Measurements from ENCODE around the gene LARGE2. TPM values are rescaled to one million over a fixed set of nuclear protein-coding genes. Genes with fewer than 3 reads are reported as not detected.

LARGE2 gene
- total RNA-seq, 1 experiment from 2014 or later: 108 TPM

DNA sequence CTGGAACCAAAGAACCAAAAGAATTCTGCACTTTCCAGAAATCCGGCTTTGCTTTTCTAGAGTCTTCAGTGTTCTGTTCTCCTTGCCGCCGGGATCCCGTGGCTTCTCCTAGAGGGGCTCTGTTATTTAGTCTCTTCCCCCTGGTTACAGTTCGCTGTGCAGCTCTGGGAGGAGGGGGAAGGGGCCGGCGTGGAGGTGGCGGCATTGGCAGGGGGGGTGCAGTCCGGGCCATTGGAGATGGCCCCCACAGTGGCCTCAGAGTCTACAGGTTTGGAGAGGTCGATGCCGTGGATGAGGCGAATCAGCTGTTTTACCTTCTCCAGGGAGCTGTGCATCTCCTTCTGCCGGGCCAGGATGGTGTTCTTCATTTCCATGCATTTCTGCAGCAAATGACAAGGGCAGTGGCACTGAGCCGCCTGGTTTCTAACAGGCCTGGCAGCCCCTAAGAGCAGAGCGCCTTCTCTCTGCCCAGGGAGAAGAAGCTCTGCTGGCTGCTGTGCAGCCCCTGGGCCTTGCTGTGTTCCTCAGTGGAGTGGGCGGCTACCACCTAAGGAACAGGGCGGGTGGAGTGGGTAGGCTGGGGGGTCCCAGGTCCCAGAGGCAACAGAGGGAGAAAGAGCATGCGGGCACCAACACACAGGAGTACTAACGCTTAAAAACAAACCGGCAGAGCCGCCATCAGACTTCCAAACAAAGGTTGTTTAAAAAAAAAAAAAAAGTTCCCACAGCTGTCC, 11.6 kb downstream of the LARGE2 start:
- Mint-ChIP-seq H3K27ac (no peak overlapping the region; a peak in 2 of 7 replicates), H3K9me3 (no peaks in the 10 kb centered on the region), H3K27me3 (ENCODE audit: low read depth) (no peaks in the 10 kb centered on the region), H3K4me1 (peaks cover 15 to 25% of the 10 kb centered on the region in 2 experiments), H3K4me3 (no peak overlapping the region), H3K36me3 (ENCODE audit: insufficient read depth in 1 of 3, low read depth in 3 of 3) (peaks cover 0 to 44% (median 43%) of the 10 kb centered on the region in 3 experiments)
- Histone ChIP-seq H2BK20ac (ENCODE audit: low read depth, low read length, poor library complexity, severe bottlenecking) (no peak overlapping the region), H3K79me2 (ENCODE audit: insufficient read depth, low read length) (no peaks in the 10 kb centered on the region), H3T11ph (ENCODE audit: low read length) (no peak overlapping the region), H3K27me3 (ENCODE audit: insufficient read depth, low read length) (no peaks in the 10 kb centered on the region), H3K23ac (ENCODE audit: insufficient read length, low read depth, low read length) (no peak overlapping the region), H3K4ac (ENCODE audit: low read depth, low read length) (no peak overlapping the region), H2BK15ac (ENCODE audit: low read depth, low read length) (no peak overlapping the region), H2BK120ac (ENCODE audit: low read depth, low read length, poor library complexity, severe bottlenecking) (no peak overlapping the region), H3K23me2 (ENCODE audit: insufficient read length, low read depth, low read length, poor library complexity, severe bottlenecking) (no peaks in the 10 kb centered on the region), H4K8ac (replicated peaks; ENCODE audit: insufficient read length, low read depth, low read length) (no peak overlapping the region), H4K91ac (ENCODE audit: insufficient read length, low read depth, low read length) (no peak overlapping the region), H3K9ac (ENCODE audit: extremely low read depth, insufficient read length, low read length) (no peak overlapping the region), H4K20me1 (ENCODE audit: control insufficient read depth, insufficient read depth, insufficient read length) (no peaks in the 10 kb centered on the region), H3K79me1 (ENCODE audit: insufficient read depth, low read depth, low read length, poor library complexity, severe bottlenecking) (no peaks in the 10 kb centered on the region), H3K56ac (ENCODE audit: insufficient read length, low read depth, low read length) (no peak overlapping the region), H3K27ac (ENCODE audit: insufficient read length, low read depth, low read length) (no peak overlapping the region), H3K4me2 (ENCODE audit: insufficient read depth, insufficient read length, low read length) (no peak overlapping the region), H3K9me3 (ENCODE audit: control insufficient read depth, low read depth, low read length) (no peaks in the 10 kb centered on the region), H3K14ac (ENCODE audit: insufficient read depth, low read length) (no peak overlapping the region), H2AFZ (ENCODE audit: low read length) (no peak overlapping the region), H3K4me1 (ENCODE audit: insufficient read depth, low read length) (0 out of 2 replicates have a peak, but pooled peaks cover 2% of the 10 kb centered on the region), H2BK12ac (ENCODE audit: insufficient read length, low read depth, low read length) (no peak overlapping the region), H4K5ac (ENCODE audit: insufficient read length, low read depth, low read length) (no peak overlapping the region), H2AK5ac (ENCODE audit: insufficient read length, low read length) (no peak overlapping the region), H2BK5ac (ENCODE audit: insufficient read length, low read length) (no peak overlapping the region), H3K18ac (ENCODE audit: insufficient read length, low read depth, low read length) (no peak overlapping the region)
- TF ChIP-seq, protein P1, sequence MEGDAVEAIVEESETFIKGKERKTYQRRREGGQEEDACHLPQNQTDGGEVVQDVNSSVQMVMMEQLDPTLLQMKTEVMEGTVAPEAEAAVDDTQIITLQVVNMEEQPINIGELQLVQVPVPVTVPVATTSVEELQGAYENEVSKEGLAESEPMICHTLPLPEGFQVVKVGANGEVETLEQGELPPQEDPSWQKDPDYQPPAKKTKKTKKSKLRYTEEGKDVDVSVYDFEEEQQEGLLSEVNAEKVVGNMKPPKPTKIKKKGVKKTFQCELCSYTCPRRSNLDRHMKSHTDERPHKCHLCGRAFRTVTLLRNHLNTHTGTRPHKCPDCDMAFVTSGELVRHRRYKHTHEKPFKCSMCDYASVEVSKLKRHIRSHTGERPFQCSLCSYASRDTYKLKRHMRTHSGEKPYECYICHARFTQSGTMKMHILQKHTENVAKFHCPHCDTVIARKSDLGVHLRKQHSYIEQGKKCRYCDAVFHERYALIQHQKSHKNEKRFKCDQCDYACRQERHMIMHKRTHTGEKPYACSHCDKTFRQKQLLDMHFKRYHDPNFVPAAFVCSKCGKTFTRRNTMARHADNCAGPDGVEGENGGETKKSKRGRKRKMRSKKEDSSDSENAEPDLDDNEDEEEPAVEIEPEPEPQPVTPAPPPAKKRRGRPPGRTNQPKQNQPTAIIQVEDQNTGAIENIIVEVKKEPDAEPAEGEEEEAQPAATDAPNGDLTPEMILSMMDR (conservative IDR thresholded peaks at IDR 0.05): no peak
- DNase-seq: no peak
- no CpG with 5 or more reads among the region's 21 CpGs for WGBS (ENCODE audit: extremely low coverage, insufficient read length, low lambda C conversion rate)
